ENCODE data around the gene CPED1.

DNA sequence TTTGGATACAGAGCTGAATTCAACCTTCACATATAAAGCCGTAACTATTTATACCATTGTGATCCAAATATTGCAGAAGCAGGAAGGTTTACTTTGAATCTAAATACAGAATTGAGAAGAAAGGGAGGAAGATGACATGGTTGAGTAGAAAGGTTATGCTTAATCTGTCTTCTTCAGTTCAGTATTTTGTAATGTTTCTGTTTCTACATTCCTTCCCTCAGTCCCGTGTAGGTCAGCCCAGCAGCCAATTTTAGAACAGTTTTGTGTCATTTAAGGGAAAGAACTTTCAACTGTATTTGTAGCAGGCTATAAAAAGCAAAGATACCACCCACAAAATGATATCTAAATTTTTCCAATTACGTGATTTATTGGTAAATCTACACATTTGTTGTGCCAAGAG lies 97.4 kb downstream of the CPED1 start:
- TF ChIP-seq POLR2AphosphoS5 (IDR thresholded peaks at IDR 0.05) (no peak), CTCF (IDR thresholded peaks at IDR 0.05) (no peak), POLR2A (IDR thresholded peaks at IDR 0.05) (no peak), EP300 (IDR thresholded peaks at IDR 0.05) (no peak)

Measured in suprapubic skin (tissue), 4 donors.